Neuronal stem cell (in vitro differentiated cells): ENCODE results near the gene UGT1A7.

Source experiments
- DNase-seq: peaks from one replicate; pipeline ENCODE4 v3.0.0-alpha.2; 2013; ENCODE audit warnings: low spot score
- H2AFZ ChIP-seq: one replicate; pipeline ENCODE4 v1.6.1; 2013; ENCODE audit warnings: mild to moderate bottlenecking, low read length, inconsistent platforms
- H2AK5ac ChIP-seq: 2 replicates; pipeline ENCODE4 v1.6.1; 2013; ENCODE audit warnings: low read depth, mild to moderate bottlenecking, inconsistent platforms, low read length, moderate library complexity, mixed read lengths
- H2BK120ac ChIP-seq: 2 replicates; pipeline ENCODE4 v1.6.1; 2013; ENCODE audit warnings: low read depth, mild to moderate bottlenecking, inconsistent platforms, low read length, moderate library complexity, mixed read lengths
- H2BK12ac ChIP-seq: one replicate; pipeline ENCODE4 v1.6.1; 2013; ENCODE audit warnings: low read length, inconsistent platforms
- H2BK15ac ChIP-seq: 2 replicates; pipeline ENCODE4 v1.6.1; 2013; ENCODE audit warnings: mild to moderate bottlenecking, low read length, inconsistent platforms, mixed read lengths
- H2BK5ac ChIP-seq: one replicate; pipeline ENCODE4 v1.6.1; 2013; ENCODE audit warnings: inconsistent platforms, mild to moderate bottlenecking, low read length, moderate library complexity
- H3K14ac ChIP-seq: one replicate; pipeline ENCODE4 v1.6.1; 2013; ENCODE audit warnings: low read length, inconsistent platforms
- H3K18ac ChIP-seq: 2 replicates; pipeline ENCODE4 v1.6.1; 2013; ENCODE audit warnings: low read length, inconsistent platforms
- H3K23ac ChIP-seq: 2 replicates; pipeline ENCODE4 v1.6.1; 2013; ENCODE audit warnings: low read depth, mild to moderate bottlenecking, mixed read lengths, low read length, inconsistent platforms; ENCODE audit not compliant: poor library complexity
- H3K27ac ChIP-seq: replicated peaks from 3 replicates; pipeline ENCODE4 v1.5.1; 2013; ENCODE audit warnings: low read length, inconsistent platforms
- H3K27me3 ChIP-seq, 3 experiments: 2 replicates each; pipeline ENCODE4 v1.6.1; 2013; ENCODE audit warnings: low read length in 3 of 3, mild to moderate bottlenecking in 2 of 3, inconsistent platforms in 1 of 3, low read depth in 1 of 3, mixed read lengths in 1 of 3, moderate library complexity in 1 of 3; ENCODE audit not compliant: control insufficient read depth in 3 of 3, insufficient read depth in 3 of 3
- H3K36me3 ChIP-seq, 2 donors: replicated peaks in 1 of 2; 2 replicates each; pipeline ENCODE4 v1.6.1; 2013; ENCODE audit warnings: low read length in 2 of 2; ENCODE audit not compliant: control insufficient read depth in 2 of 2, insufficient read depth in 2 of 2
- H3K4ac ChIP-seq: 2 replicates; pipeline ENCODE4 v1.6.1; 2013; ENCODE audit warnings: inconsistent platforms, mild to moderate bottlenecking, low read length, moderate library complexity
- H3K4me1 ChIP-seq, 2 donors: 1 replicate in 1 of 2; 2 replicates in 1 of 2; pipeline ENCODE4 v1.6.1; 2013; ENCODE audit warnings: low read length in 2 of 2, low read depth in 1 of 2; ENCODE audit not compliant: control insufficient read depth in 2 of 2, insufficient read depth in 1 of 2
- H3K4me2 ChIP-seq: one replicate; pipeline ENCODE4 v1.6.1; 2013; ENCODE audit warnings: mild to moderate bottlenecking, low read length, inconsistent platforms; ENCODE audit not compliant: insufficient read depth, poor library complexity, severe bottlenecking
- H3K4me3 ChIP-seq, 2 donors: 2 replicates each; pipeline ENCODE4 v1.5.1; 2013; ENCODE audit warnings: low read length in 2 of 2, mild to moderate bottlenecking in 2 of 2, inconsistent platforms in 1 of 2, moderate library complexity in 1 of 2
- H3K79me1 ChIP-seq: one replicate; pipeline ENCODE4 v1.6.1; 2013; ENCODE audit warnings: low read depth, mild to moderate bottlenecking, inconsistent platforms, low read length, moderate library complexity
- H3K9ac ChIP-seq: one replicate; pipeline ENCODE4 v1.6.1; 2013; ENCODE audit warnings: mild to moderate bottlenecking, low read depth, low read length, inconsistent platforms; ENCODE audit not compliant: poor library complexity
- H3K9me3 ChIP-seq, 2 donors: replicated peaks in 1 of 2; 2 replicates each; pipeline versions ENCODE3 to v1.6.1; 2013; ENCODE audit warnings: low read length in 2 of 2, mild to moderate bottlenecking in 2 of 2, inconsistent platforms in 1 of 2, low read depth in 1 of 2, mixed read lengths in 1 of 2, moderate library complexity in 1 of 2; ENCODE audit not compliant: control insufficient read depth in 2 of 2, insufficient read depth in 1 of 2
- H4K8ac ChIP-seq: one replicate; pipeline ENCODE4 v1.6.1; 2013; ENCODE audit warnings: low read depth, mild to moderate bottlenecking, inconsistent platforms, low read length, moderate library complexity
- H4K91ac ChIP-seq: one replicate; pipeline ENCODE4 v1.6.1; 2013; ENCODE audit warnings: low read length, low read depth, mild to moderate bottlenecking, inconsistent platforms; ENCODE audit not compliant: poor library complexity
- WGBS, 2 donors: extraction: QIAGEN DNeasy Blood & Tissue Kit; methylation state at CpG; one replicate each; pipeline ENCODE4 v1.1.7; 2013; ENCODE audit warnings: missing lambda C conversion rate in 2 of 2, mixed read lengths in 1 of 2; ENCODE audit not compliant: insufficient read length in 2 of 2, insufficient replicate concordance in 1 of 2; ENCODE audit errors: extremely low coverage in 2 of 2; 5-methylcytosine and 5-hydroxymethylcytosine counted together

UGT1A7 gene

DNA sequence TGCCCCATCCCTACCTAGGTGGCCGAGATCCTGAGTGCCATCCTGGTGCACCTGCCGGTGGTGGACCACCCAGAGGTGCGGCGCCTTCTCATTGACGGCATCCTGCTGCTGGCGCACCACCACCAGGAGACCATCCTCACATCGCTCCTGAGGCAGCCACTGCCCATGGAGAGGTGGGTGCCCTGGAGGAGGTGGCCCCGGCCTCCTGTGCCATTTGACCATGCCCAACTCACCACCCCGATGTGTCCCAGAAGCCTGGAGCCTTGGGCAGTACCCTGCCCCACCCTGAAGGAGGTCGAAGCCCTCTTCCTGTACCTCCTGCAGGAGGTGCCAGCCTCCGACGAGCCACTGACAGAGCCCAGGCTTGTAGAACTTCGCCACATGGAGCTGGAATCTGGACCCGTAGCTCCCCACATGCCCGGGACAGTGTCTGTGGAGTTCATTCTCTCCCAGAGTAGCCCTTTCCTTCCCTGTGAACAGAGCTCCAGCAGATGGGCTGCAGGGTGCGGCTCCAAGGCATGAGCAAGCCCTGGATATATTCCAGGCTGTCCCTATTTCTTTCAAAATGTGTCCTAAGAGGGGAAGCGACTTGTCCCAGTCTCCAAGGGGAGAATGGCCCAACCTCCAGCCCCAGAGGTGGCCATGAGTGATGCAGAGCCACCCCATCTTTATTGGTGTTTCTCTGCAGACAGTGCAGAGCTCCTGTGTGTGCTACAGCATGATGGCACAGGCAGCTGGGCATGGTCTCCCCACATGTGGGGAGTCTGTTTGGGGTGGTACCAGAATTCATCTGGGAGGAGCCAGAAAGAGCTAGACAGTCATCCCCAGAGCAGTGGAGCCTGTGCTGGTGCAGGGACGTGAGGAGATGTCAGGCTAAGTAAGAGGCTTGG, 138.4 kb downstream of the UGT1A7 start:
- Histone ChIP-seq H3K36me3 (no peaks in the 10 kb centered on the region), H3K4ac (no peak overlapping the region), H3K9ac (no peak overlapping the region), H3K4me1 (peaks cover 0 to 2% of the 10 kb centered on the region in 2 donors), H2BK5ac (peak overlapping the region; percentile 30), H2BK12ac (no peak overlapping the region), H3K9me3 (no peaks in the 10 kb centered on the region), H4K91ac (no peak overlapping the region), H4K8ac (no peak overlapping the region), H3K4me3 (no peak overlapping the region), H2AK5ac (no peak overlapping the region), H3K4me2 (no peak overlapping the region), H3K79me1 (no peaks in the 10 kb centered on the region), H3K27me3 (peaks cover 0 to 3% (median 0%) of the 10 kb centered on the region in 3 experiments), H3K18ac (peak overlapping the region; percentile 59), H3K14ac (no peak overlapping the region), H2AFZ (no peak overlapping the region), H3K27ac (no peak overlapping the region), H3K23ac (no peak overlapping the region), H2BK15ac (no peak overlapping the region), H2BK120ac (no peak overlapping the region)
- no peak for DNase-seq
- no CpG with 5 or more reads among the region's 18 CpGs for WGBS, 2 donors

DNA sequence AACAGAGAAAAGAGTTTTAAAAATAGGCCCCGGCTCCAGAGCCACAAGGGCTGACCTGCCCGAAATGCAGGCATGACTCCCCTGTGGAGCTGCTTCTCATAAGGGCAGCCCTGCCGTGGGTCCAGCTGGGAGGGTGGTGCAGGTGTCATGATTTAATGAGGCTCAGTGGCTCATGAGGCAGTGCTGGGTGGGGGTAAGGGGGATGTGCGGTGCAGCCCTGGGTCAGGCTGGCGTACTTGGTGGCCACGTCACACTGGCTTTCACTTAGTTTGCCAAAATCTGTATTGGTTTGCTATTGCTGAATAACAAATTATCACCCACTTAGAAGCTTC, 139.0 kb downstream of the UGT1A7 start:
- Histone ChIP-seq H3K18ac (peak overlapping the region; percentile 27), H3K27me3 (peaks cover 0 to 3% (median 0%) of the 10 kb centered on the region in 3 experiments), H2AFZ (no peak overlapping the region), H2AK5ac (no peak overlapping the region), H3K9ac (no peak overlapping the region), H2BK120ac (no peak overlapping the region), H3K23ac (no peak overlapping the region), H3K36me3 (no peaks in the 10 kb centered on the region), H3K4me3 (no peak overlapping the region), H4K8ac (no peak overlapping the region), H3K4ac (no peak overlapping the region), H3K4me2 (no peak overlapping the region), H3K9me3 (no peaks in the 10 kb centered on the region), H2BK12ac (no peak overlapping the region), H3K79me1 (no peaks in the 10 kb centered on the region), H4K91ac (no peak overlapping the region), H3K4me1 (peaks cover 0 to 2% of the 10 kb centered on the region in 2 donors), H3K27ac (no peak overlapping the region), H3K14ac (no peak overlapping the region), H2BK5ac (no peak overlapping the region), H2BK15ac (no peak overlapping the region)
- no CpG with 5 or more reads among the region's 6 CpGs for WGBS, 2 donors
- no peak for DNase-seq

DNA sequence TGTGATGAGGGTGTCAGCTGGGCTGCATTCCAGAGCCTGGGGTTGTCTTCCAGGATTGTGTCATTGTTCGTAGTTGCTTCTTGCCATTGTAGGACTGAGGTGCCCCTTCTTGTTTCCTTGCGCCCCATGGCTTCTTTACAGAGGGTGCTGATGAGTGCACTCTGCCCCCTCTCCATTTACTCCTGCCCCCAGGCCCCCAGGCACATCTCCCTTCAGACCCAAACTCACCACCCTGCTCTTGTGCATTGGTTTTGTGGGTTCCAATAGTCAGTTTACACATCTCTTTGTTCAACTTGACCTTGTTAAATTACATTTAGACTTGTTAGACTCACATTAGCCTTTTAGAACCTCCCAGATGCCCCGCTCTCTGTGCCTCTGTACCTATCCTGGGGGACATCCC, 139.5 kb downstream of the UGT1A7 start:
- no peak for DNase-seq
- WGBS, 2 donors, result no CpG with 5 or more reads among the region's 3 CpGs

DNA sequence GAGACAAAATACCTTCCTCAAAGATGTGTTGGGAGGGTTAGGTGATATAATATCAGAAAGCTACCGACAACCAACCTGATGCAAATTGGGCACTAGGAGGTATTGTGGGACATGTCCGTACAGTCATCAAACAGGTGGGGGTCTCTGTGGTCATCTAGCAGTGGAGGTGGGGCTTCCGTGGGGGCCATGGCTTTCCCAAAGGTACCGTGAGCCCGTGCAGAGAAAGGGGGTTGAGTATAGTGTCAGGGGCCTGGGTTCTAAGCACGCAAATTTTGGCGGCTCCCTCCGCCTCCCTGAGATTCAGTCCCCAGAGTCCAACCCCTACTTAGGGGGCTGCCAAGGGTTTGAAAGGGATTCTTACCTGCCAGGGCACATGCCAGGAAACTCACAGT, 140.0 kb downstream of the UGT1A7 start:
- Histone ChIP-seq H3K27ac (no peak overlapping the region), H3K4me1 (peaks cover 0 to 2% of the 10 kb centered on the region in 2 donors), H4K91ac (no peak overlapping the region), H2BK120ac (no peak overlapping the region), H3K23ac (no peak overlapping the region), H4K8ac (no peak overlapping the region), H3K27me3 (peaks cover 0 to 3% (median 0%) of the 10 kb centered on the region in 3 experiments), H3K18ac (no peak overlapping the region), H3K4me2 (no peak overlapping the region), H2BK5ac (peak overlapping the region; percentile 44), H3K9ac (no peak overlapping the region), H3K14ac (peak overlapping the region; percentile 79), H3K36me3 (no peaks in the 10 kb centered on the region), H2BK12ac (peak overlapping the region; percentile 16), H3K79me1 (no peaks in the 10 kb centered on the region), H3K4ac (peak overlapping the region; percentile 77), H3K4me3 (no peak overlapping the region), H2AFZ (no peak overlapping the region), H2BK15ac (no peak overlapping the region), H2AK5ac (no peak overlapping the region), H3K9me3 (no peaks in the 10 kb centered on the region)
- no CpG with 5 or more reads among the region's 8 CpGs for WGBS, 2 donors
- DNase-seq, result no peak

More for the DNA sequence above, 139.5 kb downstream of the UGT1A7 start:
- H3K4me3 ChIP-seq, result no peak overlapping the region
- H2AK5ac ChIP-seq, result no peak overlapping the region
- H2BK15ac ChIP-seq, result no peak overlapping the region
- H3K9me3 ChIP-seq, result no peaks in the 10 kb centered on the region
- H3K27ac ChIP-seq, result no peak overlapping the region
- H3K27me3 ChIP-seq, result peaks cover 0 to 3% (median 0%) of the 10 kb centered on the region in 3 experiments
- H2BK12ac ChIP-seq, result no peak overlapping the region
- no peak overlapping the region for H2BK120ac ChIP-seq
- H3K4ac ChIP-seq, result no peak overlapping the region
- no peak overlapping the region for H3K4me2 ChIP-seq
- H3K79me1 ChIP-seq, result no peaks in the 10 kb centered on the region
- H3K36me3 ChIP-seq, result no peaks in the 10 kb centered on the region
- no peak overlapping the region for H4K8ac ChIP-seq
- H4K91ac ChIP-seq, result no peak overlapping the region
- no peak overlapping the region for H3K23ac ChIP-seq
- H2AFZ ChIP-seq, result no peak overlapping the region
- H3K9ac ChIP-seq, result no peak overlapping the region
- no peak overlapping the region for H3K14ac ChIP-seq
- H3K18ac ChIP-seq, result no peak overlapping the region
- peaks cover 0 to 2% of the 10 kb centered on the region in 2 donors for H3K4me1 ChIP-seq
- H2BK5ac ChIP-seq, result no peak overlapping the region
